HepG2 (cell line): Measurements from ENCODE around the gene PPM1H. TPM values are rescaled to one million over a fixed set of nuclear protein-coding genes. Genes with fewer than 3 reads are reported as not detected.
A peak's percentile ranks its signal among the peaks of the same experiment; 100 is the strongest.

Experiments
- ATAC-seq: fragments of 200-7000 bp; cut with Tn5 transposase; 3 replicates; pipeline ENCODE4 v1.9.1; 2020; ENCODE audit warnings: mild to moderate bottlenecking, moderate library complexity
- BruUV-seq: library from RNA; stranded (reverse); fragments of 400-500 nt; replicated peaks from 2 replicates; lab custom pipeline; 2021; lab: Mats Ljungman, UMichigan
- CTCF ChIA-PET: fragments of 300-600 bp; formaldehyde crosslinking; extraction: SDS; loops from one replicate; lab custom pipeline; 2021; ENCODE audit warnings: low total read pairs, inconsistent platforms, low intra/inter-chr PET ratio; lab: Yijun Ruan, JAX
- POLR2A ChIA-PET: fragments of 350-600 bp; sonication (Branson Sonifier 250); formaldehyde crosslinking; loops from one replicate; lab custom pipeline; 2020; ENCODE audit warnings: antibody characterized with exemption, inconsistent platforms; lab: Yijun Ruan, JAX
- DNase-seq: peaks from one replicate; pipeline ENCODE4 v3.0.0-alpha.2; 2015; ENCODE audit warnings: low spot score
- FAIRE-seq: peaks from 3 replicates; lab custom pipeline; 2011; peaks lifted over from hg19 to GRCh38; lab: Jason Lieb, UNC
- H2AFZ ChIP-seq: one replicate; pipeline ENCODE4 v1.6.1; 2011; ENCODE audit warnings: low read length, inconsistent platforms
- H3K27ac ChIP-seq: fragments of 300-600 bp; 3 replicates; pipeline ENCODE4 v1.8.0; 2011; ENCODE audit warnings: mixed run types, mild to moderate bottlenecking, mixed read lengths, low read length, inconsistent platforms; ENCODE audit not compliant: insufficient read depth; ENCODE audit errors: extremely low read length
- H3K27me3 ChIP-seq, 2 experiments: fragments of 200-600 bp in 1 of 2; 2 replicates in 1 of 2; 3 replicates in 1 of 2; pipeline versions ENCODE4 v1.6.0 to v1.8.0; 2011; ENCODE audit warnings: low read length in 2 of 2, mild to moderate bottlenecking in 2 of 2, moderate library complexity in 2 of 2, inconsistent platforms in 1 of 2; ENCODE audit not compliant: insufficient read depth in 2 of 2, control insufficient read depth in 1 of 2
- H3K36me3 ChIP-seq, 2 experiments: fragments of 200-600 bp in 1 of 2; replicated peaks in 1 of 2; 2 replicates in 1 of 2; 3 replicates in 1 of 2; pipeline versions ENCODE4 v1.5.1 to v1.8.0; 2011; ENCODE audit warnings: low read length in 2 of 2, inconsistent platforms in 1 of 2; ENCODE audit not compliant: insufficient read depth in 2 of 2, control insufficient read depth in 1 of 2
- H3K4me1 ChIP-seq: 2 replicates; pipeline ENCODE4 v1.5.1; 2012; ENCODE audit warnings: low read length, inconsistent platforms; ENCODE audit not compliant: insufficient read depth
- H3K4me2 ChIP-seq: 2 replicates; pipeline ENCODE4 v1.6.0; 2011; ENCODE audit warnings: low read depth, low read length, inconsistent platforms
- H3K4me3 ChIP-seq, 3 experiments: fragments of 200-600 bp in 1 of 3; sonication (generic), shearing (Covaris generic) in 1 of 3; replicated peaks in 1 of 3; 2 replicates each; pipeline ENCODE4 v1.5.1; 2011 to 2016; ENCODE audit warnings: low read length in 3 of 3, inconsistent platforms in 2 of 3, low read depth in 2 of 3, mild to moderate bottlenecking in 2 of 3, control low read depth in 1 of 3, mixed read lengths in 1 of 3; ENCODE audit not compliant: insufficient read depth in 1 of 3
- H3K79me2 ChIP-seq: one replicate; pipeline ENCODE4 v1.6.1; 2011; ENCODE audit warnings: low read length, inconsistent platforms; ENCODE audit not compliant: insufficient read depth
- H3K9ac ChIP-seq: 2 replicates; pipeline ENCODE4 v1.6.0; 2011; ENCODE audit warnings: mild to moderate bottlenecking, low read depth, low read length, inconsistent platforms; ENCODE audit not compliant: insufficient read depth
- H3K9me3 ChIP-seq: 2 replicates; pipeline ENCODE4 v1.5.1; 2012; ENCODE audit warnings: mild to moderate bottlenecking, low read length
- H4K20me1 ChIP-seq: 2 replicates; pipeline ENCODE4 v1.6.0; 2011; ENCODE audit warnings: inconsistent platforms, mild to moderate bottlenecking, low read length, moderate library complexity; ENCODE audit not compliant: insufficient read depth
- ASH2L ChIP-seq: fragments of 300-600, 200-600 bp; sonication (generic); IDR thresholded peaks from 2 replicates; pipeline ENCODE4 v1.7.0; 2017; ENCODE audit warnings: low read depth, mild to moderate bottlenecking, moderate library complexity, mixed read lengths, low read length; ENCODE audit not compliant: insufficient read length
- EED ChIP-seq: sonication (generic); formaldehyde crosslinking; IDR thresholded peaks from 2 replicates; pipeline ENCODE4 v1.5.0; 2020; ENCODE audit warnings: mild to moderate bottlenecking, missing genetic modification reagents
- JARID2 ChIP-seq: sonication (generic); formaldehyde crosslinking; IDR thresholded peaks from 2 replicates; pipeline ENCODE4 v1.8.1; 2023; ENCODE audit warnings: missing genetic modification reagents, inconsistent platforms; ENCODE audit not compliant: insufficient replicate concordance
- KAT8 ChIP-seq: IDR thresholded peaks from 2 replicates; pipeline ENCODE4 v1.6.1; 2016; ENCODE audit warnings: missing genetic modification reagents, missing compliant biosample characterization
- KMT2A ChIP-seq: sonication (generic); formaldehyde crosslinking; IDR thresholded peaks from 2 replicates; pipeline ENCODE4 v1.4.0; 2020; ENCODE audit warnings: missing genetic modification reagents
- NFE2L1 ChIP-seq: sonication (generic); formaldehyde crosslinking; IDR thresholded peaks from 2 replicates; pipeline ENCODE4 v1.4.0; 2020; ENCODE audit warnings: missing genetic modification reagents, mild to moderate bottlenecking, borderline replicate concordance
- RBM22 ChIP-seq: fragments of 200-400 bp; formaldehyde crosslinking; optimal IDR thresholded peaks from 2 replicates; pipeline ENCODE3; 2017; ENCODE audit warnings: mild to moderate bottlenecking, low read length, moderate library complexity
- RFX5 ChIP-seq: IDR thresholded peaks from 2 replicates; pipeline ENCODE4 v1.6.1; 2011; ENCODE audit warnings: low read depth, low read length, improper control_type of control experiment
- TOE1 ChIP-seq: sonication (generic); formaldehyde crosslinking; IDR thresholded peaks from 2 replicates; pipeline ENCODE4 v1.4.0; 2020; ENCODE audit warnings: mild to moderate bottlenecking, missing genetic modification reagents
- ZNF839 ChIP-seq: sonication (generic); formaldehyde crosslinking; IDR thresholded peaks from 2 replicates; pipeline ENCODE4 v1.4.0; 2020; ENCODE audit warnings: missing genetic modification reagents, mild to moderate bottlenecking, borderline replicate concordance
- WGBS: methylation state at CpG from one replicate; pipeline ENCODE4 v1.1.6; 2017; ENCODE audit warnings: low lambda C conversion rate; 5-methylcytosine and 5-hydroxymethylcytosine counted together
- in situ Hi-C: cut with HindIII; loops from 2 replicates; pipeline ENCODE4 v1.10.0; 2017; ENCODE audit warnings: low pct_unique_long_range_greater_than_20kb; ENCODE audit not compliant: extremely low pct_ligation_motif_present
- intact Hi-C: fragments of 100-400 bp; cut with micrococcal nuclease; formaldehyde crosslinking; loops from one replicate; pipeline ENCODE4 v1.10.0; 2022; ENCODE audit not compliant: unreplicated experiment
- polyA plus RNA-seq, 8 experiments: library from polyadenylated mRNA; depleted of rRNA in 3 of 8; stranded (reverse) in 7 of 8; unstranded in 1 of 8; fragments of >200 nt; fragmentation: Illumina TruSeq in 4 of 8; extraction: Trizol in 4 of 8; gene quantifications; 2 replicates each; pipeline versions ENCODE4 v1.2.1 to v1.2.3, GENCODE V29; 2011 to 2016; ENCODE audit warnings: low read depth in 4 of 8, missing spikeins in 1 of 8, mixed read lengths in 1 of 8; ENCODE audit not compliant: insufficient read depth in 1 of 8
- total RNA-seq, 5 experiments: library from RNA; depleted of rRNA; stranded (reverse); fragments of >200 nt; fragmentation: Illumina TruSeq; extraction: Trizol; gene quantifications; 2 replicates each; pipeline ENCODE4 v1.2.3, GENCODE V29; 2016; ENCODE audit warnings: low read depth in 1 of 5
- TF ChIP-seq, protein P1 (sequence below): sonication (generic); formaldehyde crosslinking; IDR thresholded peaks from 2 replicates; pipeline ENCODE4 v1.4.0; 2020; ENCODE audit warnings: missing genetic modification reagents, borderline replicate concordance

The PPM1H gene
- total and polyA plus RNA-seq, 2 of the 13 experiments (the other 11 are each of a cell fraction or from before 2014, with no cell fraction given): 29.1 to 38.1 TPM

DNA sequence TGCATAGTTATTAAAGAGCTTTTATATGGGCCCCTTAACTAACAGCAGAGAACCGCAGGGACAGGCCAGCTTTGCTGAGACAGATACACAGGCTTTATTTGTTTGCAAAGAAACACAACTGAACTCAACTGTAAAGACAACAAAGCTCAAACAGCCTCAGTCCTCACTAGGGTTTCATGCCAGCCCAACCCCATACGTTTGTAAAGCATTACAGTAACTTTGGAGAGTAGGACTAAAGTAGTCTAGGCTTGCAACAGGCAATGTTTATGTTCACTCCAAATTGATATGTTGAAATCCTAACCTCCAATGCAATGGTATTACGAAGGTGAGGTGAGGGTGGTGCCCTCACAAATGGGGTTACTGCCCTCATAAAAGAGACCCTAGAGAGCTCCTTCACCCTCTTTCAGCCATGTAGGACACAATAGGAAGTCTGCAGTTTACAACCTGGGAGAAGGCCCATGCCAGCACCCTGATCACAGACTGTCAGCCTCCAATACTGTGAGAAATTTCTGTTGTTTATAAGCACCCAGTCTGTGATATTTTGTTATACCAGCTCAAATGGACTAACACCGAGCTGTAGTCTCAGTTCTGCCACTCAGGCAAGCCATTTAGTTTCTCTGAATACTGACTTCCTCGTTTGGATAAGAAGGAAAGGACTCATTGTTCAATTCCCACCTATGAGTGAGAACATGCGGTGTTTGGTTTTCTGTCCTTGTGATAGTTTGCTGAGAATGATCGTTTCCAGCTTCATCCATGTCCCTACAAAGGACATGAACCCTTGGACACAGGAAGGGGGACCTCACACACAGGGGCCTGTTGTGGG is 35.2 kb downstream of the PPM1H start (continued):
- TF ChIP-seq TOE1 (CRISPR knock-in tag): no peak
- no peak for TF ChIP-seq KAT8 (CRISPR knock-in tag)
- no peak for TF ChIP-seq EED
- peak; percentile 21 for TF ChIP-seq RBM22
- no peak for TF ChIP-seq ZNF839 (CRISPR knock-in tag)
- no peak for TF ChIP-seq KMT2A (CRISPR knock-in tag)
- no peak for TF ChIP-seq NFE2L1
- TF ChIP-seq, protein P1, sequence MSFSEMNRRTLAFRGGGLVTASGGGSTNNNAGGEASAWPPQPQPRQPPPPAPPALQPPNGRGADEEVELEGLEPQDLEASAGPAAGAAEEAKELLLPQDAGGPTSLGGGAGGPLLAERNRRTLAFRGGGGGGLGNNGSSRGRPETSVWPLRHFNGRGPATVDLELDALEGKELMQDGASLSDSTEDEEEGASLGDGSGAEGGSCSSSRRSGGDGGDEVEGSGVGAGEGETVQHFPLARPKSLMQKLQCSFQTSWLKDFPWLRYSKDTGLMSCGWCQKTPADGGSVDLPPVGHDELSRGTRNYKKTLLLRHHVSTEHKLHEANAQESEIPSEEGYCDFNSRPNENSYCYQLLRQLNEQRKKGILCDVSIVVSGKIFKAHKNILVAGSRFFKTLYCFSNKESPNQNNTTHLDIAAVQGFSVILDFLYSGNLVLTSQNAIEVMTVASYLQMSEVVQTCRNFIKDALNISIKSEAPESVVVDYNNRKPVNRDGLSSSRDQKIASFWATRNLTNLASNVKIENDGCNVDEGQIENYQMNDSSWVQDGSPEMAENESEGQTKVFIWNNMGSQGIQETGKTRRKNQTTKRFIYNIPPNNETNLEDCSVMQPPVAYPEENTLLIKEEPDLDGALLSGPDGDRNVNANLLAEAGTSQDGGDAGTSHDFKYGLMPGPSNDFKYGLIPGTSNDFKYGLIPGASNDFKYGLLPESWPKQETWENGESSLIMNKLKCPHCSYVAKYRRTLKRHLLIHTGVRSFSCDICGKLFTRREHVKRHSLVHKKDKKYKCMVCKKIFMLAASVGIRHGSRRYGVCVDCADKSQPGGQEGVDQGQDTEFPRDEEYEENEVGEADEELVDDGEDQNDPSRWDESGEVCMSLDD (CRISPR knock-in tag): no peak
- no peak for TF ChIP-seq JARID2 (CRISPR knock-in tag)

DNA sequence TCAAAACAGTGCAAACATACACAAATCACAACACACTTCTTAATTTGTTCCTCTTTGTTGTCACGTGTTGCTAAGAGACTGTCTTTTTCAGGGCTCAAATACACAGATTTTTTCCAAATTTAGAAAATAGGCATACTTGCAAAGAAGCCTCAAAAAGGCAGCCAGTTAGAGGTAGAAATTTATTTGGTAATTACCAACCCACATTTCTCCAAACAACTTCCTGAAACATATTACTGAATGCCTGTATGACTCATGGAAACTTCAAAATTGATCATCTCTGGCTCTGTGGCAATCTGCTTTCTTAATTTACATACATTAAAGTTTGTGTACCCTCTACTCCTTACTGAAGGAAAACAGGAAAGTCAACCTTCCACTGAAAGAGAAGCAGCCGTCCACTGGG is 36.4 kb downstream of the PPM1H start:
- no peak overlapping the region for H2AFZ ChIP-seq
- H3K27me3 ChIP-seq: no peaks in the 10 kb centered on the region
- 0 out of 2 replicates have a peak overlapping the region, but pooled peaks have one; percentile 63 for H3K9ac ChIP-seq
- 95% methylated on average over 2 of the region's 2 CpGs for WGBS
- H3K79me2 ChIP-seq: peaks cover 69% of the 10 kb centered on the region
- H3K4me3 ChIP-seq: no peak overlapping the region
- FAIRE-seq (no peak), ATAC-seq (no peak), DNase-seq (no peak)
- H3K36me3 ChIP-seq: peaks cover 1 to 10% of the 10 kb centered on the region in 2 experiments; a peak in 2 of 5 replicates
- 0 out of 2 replicates have a peak overlapping the region, but pooled peaks have one; percentile 60 for H3K4me2 ChIP-seq
- in situ Hi-C loops: no loop called here
- H3K4me1 ChIP-seq: peaks cover 88% of the 10 kb centered on the region
- POLR2A ChIA-PET: no interaction called here
- H3K9me3 ChIP-seq: no peaks in the 10 kb centered on the region
- BruUV-seq: no TSS peak
- no peak for TF ChIP-seq ASH2L
- TF ChIP-seq RFX5: peak; percentile 49; the same call in 1 of the 2 replicates
- TF ChIP-seq, all 625 proteins: peak for 1
- Histone ChIP-seq H4K20me1 (no peaks in the 10 kb centered on the region), H3K27ac (peak overlapping the region; percentile 87)
- intact Hi-C loops: no loop called here
- CTCF ChIA-PET: no interaction called here
